Duodenal mucosa (tissue), 2 donors: ENCODE results near the gene PBOV1.

Experiments
- H3K27ac ChIP-seq: one replicate; pipeline ENCODE4 v1.7.0; 2013; ENCODE audit warnings: low read depth, low read length
- H3K27me3 ChIP-seq, 2 donors: one replicate each; pipeline ENCODE4 v1.7.0; 2013; ENCODE audit warnings: low read length in 2 of 2, control low read depth in 1 of 2; ENCODE audit not compliant: insufficient read depth in 2 of 2, control insufficient read depth in 1 of 2
- H3K36me3 ChIP-seq, 2 donors: one replicate each; pipeline ENCODE4 v1.7.0; 2013; ENCODE audit warnings: low read length in 2 of 2, control low read depth in 1 of 2; ENCODE audit not compliant: insufficient read depth in 2 of 2, control insufficient read depth in 1 of 2
- H3K4me1 ChIP-seq, 2 donors: one replicate each; pipeline ENCODE4 v1.7.0; 2013; ENCODE audit warnings: low read length in 2 of 2, control low read depth in 1 of 2; ENCODE audit not compliant: insufficient read depth in 2 of 2, control insufficient read depth in 1 of 2
- H3K4me3 ChIP-seq, 2 donors: one replicate each; pipeline ENCODE4 v1.7.0; 2013; ENCODE audit warnings: low read length in 2 of 2, low read depth in 1 of 2
- H3K9ac ChIP-seq, 2 donors: one replicate each; pipeline ENCODE4 v1.7.0; 2013; ENCODE audit warnings: low read length in 2 of 2, low read depth in 1 of 2
- H3K9me3 ChIP-seq, 2 donors: one replicate each; pipeline ENCODE4 v1.7.0; 2013; ENCODE audit warnings: low read length in 2 of 2, control low read depth in 1 of 2; ENCODE audit not compliant: control insufficient read depth in 1 of 2

Gene PBOV1

GRCh38 chr6:138218449-138218848 is at the start of gene PBOV1:
Gene PBOV1, minus strand, starts transcription at chr6:138218491. Its CDS starts 96 bp downstream, at chr6:138218395.
- Histone ChIP-seq H3K9ac (no peak within 1 kb of the TSS), H3K4me1 (peaks cover 0 to 3% of the 10 kb centered on the region in 2 donors), H3K4me3 (no peak within 1 kb of the TSS), H3K36me3 (no peaks in the 10 kb centered on the region), H3K27ac (no peak within 1 kb of the TSS), H3K27me3 (no peaks in the 10 kb centered on the region), H3K9me3 (no peaks in the 10 kb centered on the region)

GRCh38 chr6:138266095-138266494 is 47.8 kb upstream of the PBOV1 start:
- no peaks in the 10 kb centered on the region for H3K9me3 ChIP-seq
- H3K4me3 ChIP-seq: no peak overlapping the region
- no peaks in the 10 kb centered on the region for H3K27me3 ChIP-seq
- H3K36me3 ChIP-seq: peaks cover 0 to 7% of the 10 kb centered on the region in 2 donors
- H3K4me1 ChIP-seq: peaks cover 0 to 7% of the 10 kb centered on the region in 2 donors
- no peak overlapping the region for H3K9ac ChIP-seq
- no peak overlapping the region for H3K27ac ChIP-seq

GRCh38 chr6:138264372-138264880 is 46.1 kb upstream of the PBOV1 start:
- H3K4me1 ChIP-seq: peaks cover 0 to 7% of the 10 kb centered on the region in 2 donors
- peaks cover 0 to 7% of the 10 kb centered on the region in 2 donors for H3K36me3 ChIP-seq
- no peaks in the 10 kb centered on the region for H3K27me3 ChIP-seq
- no peak overlapping the region for H3K4me3 ChIP-seq
- no peak overlapping the region for H3K9ac ChIP-seq
- no peaks in the 10 kb centered on the region for H3K9me3 ChIP-seq
- H3K27ac ChIP-seq: no peak overlapping the region

- Histone ChIP-seq H3K27ac (no peak overlapping the region), H3K36me3 (peaks cover 0 to 7% of the 10 kb centered on the region in 2 donors), H3K4me1 (peaks cover 0 to 7% of the 10 kb centered on the region in 2 donors), H3K4me3 (no peak overlapping the region), H3K27me3 (no peaks in the 10 kb centered on the region), H3K9ac (no peak overlapping the region), H3K9me3 (no peaks in the 10 kb centered on the region)
Measured at GRCh38 chr6:138263963-138264362, 45.7 kb upstream of the PBOV1 start.

- H3K27me3 ChIP-seq: no peaks in the 10 kb centered on the region
- H3K9ac ChIP-seq: no peak overlapping the region
- H3K4me3 ChIP-seq: no peak overlapping the region
- peaks cover 5 to 7% of the 10 kb centered on the region in 2 donors for H3K36me3 ChIP-seq
- H3K4me1 ChIP-seq: no peaks in the 10 kb centered on the region
- H3K9me3 ChIP-seq: no peaks in the 10 kb centered on the region
- H3K27ac ChIP-seq: no peak overlapping the region
Measured at GRCh38 chr6:138261116-138261780, 43.0 kb upstream of the PBOV1 start.

- peaks cover 5 to 7% of the 10 kb centered on the region in 2 donors for H3K36me3 ChIP-seq
- no peaks in the 10 kb centered on the region for H3K27me3 ChIP-seq
- H3K9me3 ChIP-seq: no peaks in the 10 kb centered on the region
- no peak overlapping the region for H3K4me3 ChIP-seq
- no peak overlapping the region for H3K9ac ChIP-seq
- no peaks in the 10 kb centered on the region for H3K4me1 ChIP-seq
- H3K27ac ChIP-seq: no peak overlapping the region
Measured at GRCh38 chr6:138258991-138259390, 40.7 kb upstream of the PBOV1 start.

GRCh38 chr6:138258197-138258596 is 39.9 kb upstream of the PBOV1 start:
- Histone ChIP-seq H3K9me3 (no peaks in the 10 kb centered on the region), H3K9ac (no peak overlapping the region), H3K36me3 (peaks cover 5 to 7% of the 10 kb centered on the region in 2 donors), H3K4me1 (no peaks in the 10 kb centered on the region), H3K27me3 (no peaks in the 10 kb centered on the region), H3K27ac (no peak overlapping the region), H3K4me3 (no peak overlapping the region)

- no peaks in the 10 kb centered on the region for H3K27me3 ChIP-seq
- H3K9ac ChIP-seq: no peak overlapping the region
Measured at GRCh38 chr6:138257638-138258040, 39.3 kb upstream of the PBOV1 start.

GRCh38 chr6:138255443-138255842 is 37.2 kb upstream of the PBOV1 start:
- Histone ChIP-seq H3K27me3 (no peaks in the 10 kb centered on the region), H3K9me3 (no peaks in the 10 kb centered on the region), H3K36me3 (peaks cover 0 to 5% of the 10 kb centered on the region in 2 donors), H3K27ac (no peak overlapping the region), H3K9ac (no peak overlapping the region), H3K4me3 (no peak overlapping the region), H3K4me1 (no peaks in the 10 kb centered on the region)

More at GRCh38 chr6:138257638-138258040, 39.3 kb upstream of the PBOV1 start:
- no peak overlapping the region for H3K27ac ChIP-seq
- no peaks in the 10 kb centered on the region for H3K4me1 ChIP-seq
- H3K9me3 ChIP-seq: no peaks in the 10 kb centered on the region
- H3K36me3 ChIP-seq: peaks cover 2 to 5% of the 10 kb centered on the region in 2 donors
- H3K4me3 ChIP-seq: no peak overlapping the region

- H3K36me3 ChIP-seq: peaks cover 0 to 5% of the 10 kb centered on the region in 2 donors
- H3K9ac ChIP-seq: no peak overlapping the region
- H3K4me1 ChIP-seq: no peaks in the 10 kb centered on the region
- H3K4me3 ChIP-seq: no peak overlapping the region
- H3K9me3 ChIP-seq: no peaks in the 10 kb centered on the region
- no peaks in the 10 kb centered on the region for H3K27me3 ChIP-seq
- H3K27ac ChIP-seq: no peak overlapping the region
Measured at GRCh38 chr6:138253731-138254130, 35.4 kb upstream of the PBOV1 start.
